GM19324 (cell line): ENCODE measurements around the gene KLK12.

Source experiments
- ATAC-seq: cut with Tn5 transposase; IDR thresholded peaks from one replicate; pipeline ENCODE4 v1.9.1; 2021; ENCODE audit warnings: mild to moderate bottlenecking, moderate library complexity; ENCODE audit not compliant: unreplicated experiment, low FRiP score

KLK12 gene

GRCh38 chr19:51016798-51017683 lies 17.8 kb downstream of the KLK12 start:
- no peak for ATAC-seq

GRCh38 chr19:51015691-51016267 lies 19.0 kb downstream of the KLK12 start:
- no peak for ATAC-seq

- ATAC-seq: no peak
Measured at GRCh38 chr19:51014242-51014641, 20.6 kb downstream of the KLK12 start.

- no peak for ATAC-seq
Measured at GRCh38 chr19:51012661-51013190, 22.1 kb downstream of the KLK12 start.

- no peak for ATAC-seq
Measured at GRCh38 chr19:51010066-51010795, 24.6 kb downstream of the KLK12 start.

- ATAC-seq: no peak
Measured at GRCh38 chr19:51009061-51009891, 25.5 kb downstream of the KLK12 start.

GRCh38 chr19:51007488-51007887 lies 27.3 kb downstream of the KLK12 start:
- ATAC-seq: no peak

GRCh38 chr19:51006406-51006805 lies 28.4 kb downstream of the KLK12 start:
- ATAC-seq: no peak

- ATAC-seq: no peak
Measured at GRCh38 chr19:51005248-51005647, 29.6 kb downstream of the KLK12 start.

- ATAC-seq: no peak
Measured at GRCh38 chr19:51003316-51003715, 31.5 kb downstream of the KLK12 start.

GRCh38 chr19:51002542-51003311 lies 32.1 kb downstream of the KLK12 start:
- ATAC-seq: no peak

GRCh38 chr19:51002089-51002532 lies 32.7 kb downstream of the KLK12 start:
- ATAC-seq: no peak

GRCh38 chr19:51001515-51001914 lies 33.3 kb downstream of the KLK12 start, which contains the start of gene KLK8:
Gene KLK8, minus strand, starts transcription at chr19:51001604. Its CDS starts 437 bp downstream, at chr19:51001167.
- no peak for ATAC-seq

GRCh38 chr19:51000981-51001380 lies 33.8 kb downstream of the KLK12 start:
- no peak for ATAC-seq

- no peak for ATAC-seq
Measured at GRCh38 chr19:51000426-51000825, 34.4 kb downstream of the KLK12 start.

GRCh38 chr19:50998686-50999085 lies 36.1 kb downstream of the KLK12 start:
- no peak for ATAC-seq

GRCh38 chr19:50998061-50998460 lies 36.7 kb downstream of the KLK12 start:
- no peak for ATAC-seq

- no peak for ATAC-seq
Measured at GRCh38 chr19:50994129-50994528, 40.7 kb downstream of the KLK12 start.

GRCh38 chr19:50992666-50993035 lies 42.2 kb downstream of the KLK12 start:
- no peak for ATAC-seq
